ENCODE measurements around the gene ADNP. TPM values are rescaled to one million over a fixed set of nuclear protein-coding genes. Genes with fewer than 3 reads are reported as not detected.

ADNP gene
- total RNA-seq, 3 donors from 2014 or later (not counting 1 experiment from before 2014, with no cell fraction given), result 56.8 to 75.8 (median 66.8) TPM

GRCh38 chr20:50857348-50857747 is 73.9 kb downstream of the ADNP start:
- H3K36me3 ChIP-seq (ENCODE audit: control insufficient read depth, insufficient read depth, low read length), result no peaks in the 10 kb centered on the region
- no peak for ATAC-seq
- no peak overlapping the region for H3K4me3 ChIP-seq (ENCODE audit: low read length)
- WGBS (ENCODE audit: insufficient coverage), result 96% methylated on average over 6 of the region's 7 CpGs
- H3K9me3 ChIP-seq (ENCODE audit: control insufficient read depth, insufficient read depth, low read length), result no peaks in the 10 kb centered on the region
- Mint-ChIP-seq H3K4me1 (peaks cover 0 to 7% of the 10 kb centered on the region in 2 donors), H3K4me3 (no peak overlapping the region), H3K27ac (no peak overlapping the region), H3K36me3 (no peaks in the 10 kb centered on the region), H3K9me3 (no peaks in the 10 kb centered on the region), H3K27me3 (ENCODE audit: low read depth in 2 of 2) (no peaks in the 10 kb centered on the region)
- no peaks in the 10 kb centered on the region for H3K27me3 ChIP-seq (ENCODE audit: control insufficient read depth, insufficient read depth, low read length)
- no peak for DNase-seq
- intact Hi-C loops (cut with micrococcal nuclease), result no loop called here
- H3K27ac ChIP-seq (ENCODE audit: low read length), result no peak overlapping the region
- no peaks in the 10 kb centered on the region for H3K4me1 ChIP-seq (ENCODE audit: control insufficient read depth, insufficient read depth, low read length)
- no peak for TF ChIP-seq CTCF (IDR thresholded peaks at IDR 0.05)

GRCh38 chr20:50856475-50857041 is 74.7 kb downstream of the ADNP start:
- Mint-ChIP-seq H3K27me3 (ENCODE audit: low read depth in 2 of 2) (no peaks in the 10 kb centered on the region), H3K9me3 (no peaks in the 10 kb centered on the region), H3K4me3 (no peak overlapping the region), H3K4me1 (peaks cover 0 to 7% of the 10 kb centered on the region in 2 donors), H3K36me3 (no peaks in the 10 kb centered on the region), H3K27ac (no peak overlapping the region)
- ATAC-seq, result no peak
- intact Hi-C loops (cut with micrococcal nuclease), result no loop called here
- Histone ChIP-seq H3K27me3 (ENCODE audit: control insufficient read depth, insufficient read depth, low read length) (no peaks in the 10 kb centered on the region), H3K4me3 (ENCODE audit: low read length) (no peak overlapping the region), H3K27ac (ENCODE audit: low read length) (no peak overlapping the region), H3K36me3 (ENCODE audit: control insufficient read depth, insufficient read depth, low read length) (no peaks in the 10 kb centered on the region), H3K9me3 (ENCODE audit: control insufficient read depth, insufficient read depth, low read length) (no peaks in the 10 kb centered on the region), H3K4me1 (ENCODE audit: control insufficient read depth, insufficient read depth, low read length) (no peaks in the 10 kb centered on the region)
- DNase-seq, result no peak
- no peak for TF ChIP-seq CTCF (IDR thresholded peaks at IDR 0.05)
- 93% methylated on average over 5 of the region's 5 CpGs for WGBS (ENCODE audit: insufficient coverage)

- H3K4me1 Mint-ChIP-seq, result peaks cover 0 to 7% of the 10 kb centered on the region in 2 donors
- H3K27me3 Mint-ChIP-seq (ENCODE audit: low read depth in 2 of 2), result no peaks in the 10 kb centered on the region
- 91% methylated on average over 23 of the region's 23 CpGs for whole genome bisulfite sequencing (ENCODE audit: insufficient coverage)
- no peak overlapping the region for H3K4me3 Mint-ChIP-seq
- H3K4me3 ChIP-seq (ENCODE audit: low read length), result no peak overlapping the region
- no peak overlapping the region for H3K27ac ChIP-seq (ENCODE audit: low read length)
- H3K9me3 Mint-ChIP-seq, result no peaks in the 10 kb centered on the region
- no peaks in the 10 kb centered on the region for H3K27me3 ChIP-seq (ENCODE audit: control insufficient read depth, insufficient read depth, low read length)
- H3K36me3 Mint-ChIP-seq, result no peaks in the 10 kb centered on the region
- ATAC-seq, result no peak
- no peaks in the 10 kb centered on the region for H3K9me3 ChIP-seq (ENCODE audit: control insufficient read depth, insufficient read depth, low read length)
- intact Hi-C loops (cut with micrococcal nuclease), result no loop called here
- DNase-seq, result no peak
- no peaks in the 10 kb centered on the region for H3K36me3 ChIP-seq (ENCODE audit: control insufficient read depth, insufficient read depth, low read length)
- TF ChIP-seq CTCF (IDR thresholded peaks at IDR 0.05), result no peak
- no peaks in the 10 kb centered on the region for H3K4me1 ChIP-seq (ENCODE audit: control insufficient read depth, insufficient read depth, low read length)
- no peak overlapping the region for H3K27ac Mint-ChIP-seq
These were observed 75.5 kb downstream of the ADNP start for GRCh38 chr20:50855498-50856474.

Measured in natural killer cell (primary cell).